ENCODE data around the gene GARIN5B.
"Not testable (repeated sequence)": the region's sequence is repeated elsewhere in the genome, so short reads cannot be mapped to it uniquely, and the experiment has no call there.

GARIN5B gene

GRCh38 chr19:55346725-55347441, 16.2 kb downstream of the GARIN5B start:
- no peak for DNase-seq

GRCh38 chr19:55345818-55346724, 17.0 kb downstream of the GARIN5B start:
- peak; percentile 78 for DNase-seq

- DNase-seq: no peak
Measured at GRCh38 chr19:55345101-55345817, 17.8 kb downstream of the GARIN5B start.

GRCh38 chr19:55344444-55344843, 18.6 kb downstream of the GARIN5B start:
- peak; percentile 76 for DNase-seq

GRCh38 chr19:55341595-55342531, 21.2 kb downstream of the GARIN5B start:
- no peak for DNase-seq

- DNase-seq: peak; percentile 78
Measured at GRCh38 chr19:55341171-55341588, 21.9 kb downstream of the GARIN5B start.

- no peak for DNase-seq
Measured at GRCh38 chr19:55340784-55341147, 22.3 kb downstream of the GARIN5B start.

GRCh38 chr19:55339889-55340783, 22.9 kb downstream of the GARIN5B start:
- DNase-seq: peak; percentile 63

GRCh38 chr19:55339105-55339888, 23.8 kb downstream of the GARIN5B start, which contains the start of gene KMT5C:
TSS of gene KMT5C (plus strand) at chr19:55339876. CDS start at chr19:55341937, 2,061 bp downstream.
- peak; percentile 100 for DNase-seq

GRCh38 chr19:55336101-55336500, 27.0 kb downstream of the GARIN5B start:
- DNase-seq: no peak

GRCh38 chr19:55333870-55334269, 29.2 kb downstream of the GARIN5B start:
- no peak for DNase-seq

- not testable (repeated sequence) for DNase-seq
Measured at GRCh38 chr19:55329791-55330190, 33.3 kb downstream of the GARIN5B start.

- not testable (repeated sequence) for DNase-seq
Measured at GRCh38 chr19:55328774-55329318, 34.2 kb downstream of the GARIN5B start.

GRCh38 chr19:55325172-55325571, 37.9 kb downstream of the GARIN5B start, which contains the start of gene TMEM150B:
TSS of gene TMEM150B (minus strand) at chr19:55325341. CDS start at chr19:55321036, 4,305 bp downstream.
- DNase-seq: no peak

- no peak for DNase-seq
Measured at GRCh38 chr19:55324662-55325061, 38.4 kb downstream of the GARIN5B start.

- no peak for DNase-seq
Measured at GRCh38 chr19:55322204-55322885, 40.7 kb downstream of the GARIN5B start.

- no peak for DNase-seq
Measured at GRCh38 chr19:55321466-55322137, 41.5 kb downstream of the GARIN5B start.

- DNase-seq: no peak
Measured at GRCh38 chr19:55320844-55321419, 42.1 kb downstream of the GARIN5B start.
